H1 (cell line): ENCODE data around the gene ZRANB3. TPM values are rescaled to one million over a fixed set of nuclear protein-coding genes. Genes with fewer than 3 reads are reported as not detected.
A peak's percentile ranks its signal among the peaks of the same experiment; 100 is the strongest.

ENCODE experiments used
- CTCF ChIA-PET: fragments of 300-600 bp; sonication (Branson Sonifier 250); formaldehyde crosslinking; loops from one replicate; lab custom pipeline; 2021; ENCODE audit not compliant: partially characterized antibody; lab: Charles Lee
- POLR2A ChIA-PET: fragments of 300-600 bp; sonication (Branson Sonifier 250); formaldehyde crosslinking; loops from one replicate; lab custom pipeline; 2021; ENCODE audit warnings: inconsistent platforms; ENCODE audit not compliant: partially characterized antibody; lab: Charles Lee
- DNase-seq, 2 experiments: peaks; one replicate each; pipeline versions ENCODE4 v3.0.0 to v3.0.0-alpha.2; 2010 to 2022; ENCODE audit warnings: low spot score in 2 of 2, low read depth in 1 of 2, mixed read lengths in 1 of 2
- FAIRE-seq: peaks from 2 replicates; lab custom pipeline; 2011; peaks lifted over from hg19 to GRCh38; lab: Jason Lieb, UNC
- H2AFZ ChIP-seq: 2 replicates; pipeline ENCODE4 v1.8.1; 2012; ENCODE audit warnings: low read length, inconsistent platforms
- H2AK5ac ChIP-seq: 2 replicates; pipeline ENCODE4 v1.6.1; 2013; ENCODE audit warnings: low read depth, low read length
- H2BK120ac ChIP-seq: replicated peaks from 2 replicates; pipeline ENCODE3; 2013; ENCODE audit warnings: low read depth, low read length, inconsistent platforms
- H2BK12ac ChIP-seq: 2 replicates; pipeline ENCODE4 v1.6.1; 2013; ENCODE audit warnings: low read depth, low read length
- H2BK15ac ChIP-seq: 2 replicates; pipeline ENCODE4 v1.6.1; 2013; ENCODE audit warnings: low read length
- H2BK20ac ChIP-seq: 2 replicates; pipeline ENCODE4 v1.6.1; 2013; ENCODE audit warnings: low read length
- H2BK5ac ChIP-seq: 2 replicates; pipeline ENCODE4 v1.6.1; 2013; ENCODE audit warnings: low read depth, low read length
- H3K14ac ChIP-seq: 2 replicates; pipeline ENCODE4 v1.6.1; 2013; ENCODE audit warnings: inconsistent platforms; ENCODE audit not compliant: insufficient read length
- H3K18ac ChIP-seq: 2 replicates; pipeline ENCODE4 v1.6.1; 2013; ENCODE audit warnings: low read length; ENCODE audit errors: extremely low read depth
- H3K23ac ChIP-seq: 2 replicates; pipeline ENCODE4 v1.6.1; 2013; ENCODE audit warnings: inconsistent platforms; ENCODE audit not compliant: insufficient read length
- H3K23me2 ChIP-seq: 2 replicates; pipeline ENCODE4 v1.6.1; 2013; ENCODE audit warnings: low read depth, low read length
- H3K27ac ChIP-seq: 2 replicates; pipeline ENCODE4 v1.6.1; 2011; ENCODE audit warnings: low read depth, low read length, inconsistent platforms
- H3K27me3 ChIP-seq, 4 experiments: replicated peaks in 1 of 4; 1 replicate in 1 of 4; 2 replicates in 3 of 4; pipeline versions ENCODE4 v1.6.1 to v1.8.1; 2011 to 2013; ENCODE audit warnings: low read length in 3 of 4, mild to moderate bottlenecking in 3 of 4, inconsistent platforms in 2 of 4, mixed read lengths in 2 of 4, moderate library complexity in 1 of 4; ENCODE audit not compliant: control insufficient read depth in 3 of 4, insufficient read depth in 3 of 4; ENCODE audit errors: extremely low read depth in 1 of 4
- H3K36me3 ChIP-seq, 4 experiments: 2 replicates each; pipeline versions ENCODE4 v1.6.1 to v1.8.1; 2011 to 2013; ENCODE audit warnings: mild to moderate bottlenecking in 4 of 4, low read length in 3 of 4, moderate library complexity in 2 of 4, control low read depth in 1 of 4, inconsistent platforms in 1 of 4; ENCODE audit not compliant: insufficient read depth in 4 of 4, control insufficient read depth in 2 of 4
- H3K4ac ChIP-seq: replicated peaks from 2 replicates; pipeline ENCODE3; 2013; ENCODE audit warnings: low read length, low read depth, mixed read lengths, inconsistent platforms; ENCODE audit not compliant: insufficient read length
- H3K4me1 ChIP-seq, 4 experiments: replicated peaks in 1 of 4; 1 replicate in 1 of 4; 2 replicates in 3 of 4; pipeline versions ENCODE4 v1.6.1 to v1.8.1; 2011 to 2013; ENCODE audit warnings: low read length in 3 of 4, inconsistent platforms in 2 of 4, mixed read lengths in 1 of 4; ENCODE audit not compliant: insufficient read depth in 4 of 4, control insufficient read depth in 3 of 4
- H3K4me2 ChIP-seq, 2 experiments: 2 replicates each; pipeline versions ENCODE4 v1.6.1 to v1.8.1; 2011 to 2013; ENCODE audit warnings: low read depth in 2 of 2, low read length in 2 of 2, control low read depth in 1 of 2, inconsistent platforms in 1 of 2, mild to moderate bottlenecking in 1 of 2; ENCODE audit not compliant: insufficient read depth in 1 of 2
- H3K4me3 ChIP-seq, 4 experiments: fragments of 200-600, 300-600 bp in 1 of 4; sonication (generic), shearing (Covaris generic), sonication (Bioruptor Twin) in 1 of 4; 2 replicates each; pipeline versions ENCODE4 v1.5.1 to v1.8.1; 2011 to 2016; ENCODE audit warnings: low read length in 4 of 4, low read depth in 3 of 4, control low read depth in 2 of 4, inconsistent platforms in 2 of 4, mild to moderate bottlenecking in 2 of 4, mixed read lengths in 1 of 4, moderate library complexity in 1 of 4; ENCODE audit not compliant: insufficient read depth in 2 of 4; ENCODE audit errors: extremely low read depth in 1 of 4
- H3K56ac ChIP-seq: replicated peaks from 2 replicates; pipeline ENCODE3; 2013; ENCODE audit warnings: low read depth, mild to moderate bottlenecking, mixed read lengths, low read length, inconsistent platforms; ENCODE audit not compliant: insufficient read length
- H3K79me1 ChIP-seq: 2 replicates; pipeline ENCODE4 v1.6.1; 2013; ENCODE audit warnings: low read depth, low read length, control low read depth
- H3K79me2 ChIP-seq, 2 experiments: 2 replicates each; pipeline versions ENCODE4 v1.6.1 to v1.8.1; 2012 to 2013; ENCODE audit warnings: low read length in 2 of 2, mild to moderate bottlenecking in 2 of 2, inconsistent platforms in 1 of 2; ENCODE audit not compliant: insufficient read depth in 2 of 2, control insufficient read depth in 1 of 2
- H3K9ac ChIP-seq, 4 experiments: replicated peaks in 1 of 4; 1 replicate in 1 of 4; 2 replicates in 3 of 4; pipeline versions ENCODE4 v1.6.1 to v1.8.1; 2011 to 2013; ENCODE audit warnings: low read depth in 3 of 4, low read length in 3 of 4, control low read depth in 2 of 4, mild to moderate bottlenecking in 2 of 4, moderate library complexity in 2 of 4, inconsistent platforms in 1 of 4; ENCODE audit errors: extremely low read depth in 1 of 4
- H3K9me3 ChIP-seq, 2 experiments: 2 replicates each; pipeline versions ENCODE4 v1.6.1 to v1.8.1; 2012 to 2013; ENCODE audit warnings: mild to moderate bottlenecking in 2 of 2, moderate library complexity in 2 of 2, control low read depth in 1 of 2, inconsistent platforms in 1 of 2, low read depth in 1 of 2, low read length in 1 of 2, mixed read lengths in 1 of 2; ENCODE audit not compliant: insufficient read depth in 2 of 2
- H4K20me1 ChIP-seq, 2 experiments: replicated peaks in 1 of 2; 2 replicates each; pipeline versions ENCODE3 to v1.8.1; 2011 to 2013; ENCODE audit warnings: inconsistent platforms in 2 of 2, low read length in 2 of 2, mild to moderate bottlenecking in 1 of 2; ENCODE audit not compliant: insufficient read depth in 2 of 2, control insufficient read depth in 1 of 2
- H4K5ac ChIP-seq: 2 replicates; pipeline ENCODE4 v1.6.1; 2013; ENCODE audit warnings: low read length, low read depth, mixed read lengths, inconsistent platforms; ENCODE audit not compliant: insufficient read length
- H4K8ac ChIP-seq: 2 replicates; pipeline ENCODE4 v1.8.0; 2013; ENCODE audit warnings: mild to moderate bottlenecking, moderate library complexity, low read length, inconsistent platforms; ENCODE audit not compliant: insufficient read depth; ENCODE audit errors: extremely low read depth
- H4K91ac ChIP-seq: replicated peaks from 2 replicates; pipeline ENCODE3; 2013; ENCODE audit warnings: low read length, mixed read lengths, inconsistent platforms; ENCODE audit not compliant: insufficient read length
- CEBPB ChIP-seq: IDR thresholded peaks from 2 replicates; pipeline ENCODE4 v1.6.1; 2012; ENCODE audit warnings: low read depth, low read length
- KDM1A ChIP-seq: fragments of 200-600, 300-600 bp; sonication (generic); IDR thresholded peaks from 2 replicates; pipeline ENCODE4 v1.7.1; 2016; ENCODE audit warnings: mild to moderate bottlenecking, low read length, borderline replicate concordance
- WGBS, 2 experiments: shearing (Covaris generic) in 1 of 2; methylation state at CpG; one replicate each; pipeline versions ENCODE4 v1.1.6 to v1.1.7; 2013 to 2015; ENCODE audit warnings: low lambda C conversion rate in 2 of 2, mixed read lengths in 2 of 2, inconsistent platforms in 1 of 2, low coverage in 1 of 2, missing lambda C conversion rate in 1 of 2; ENCODE audit not compliant: insufficient replicate concordance in 2 of 2, insufficient coverage in 1 of 2, insufficient read length in 1 of 2; ENCODE audit errors: extremely low coverage in 1 of 2, missing lambda C conversion rate in 1 of 2; 5-methylcytosine and 5-hydroxymethylcytosine counted together
- polyA plus RNA-seq, 7 experiments: library from polyadenylated mRNA; depleted of rRNA in 3 of 7; stranded (reverse) in 5 of 7; unstranded in 2 of 7; fragments of >200 nt in 5 of 7; fragments of 200-250 nt in 2 of 7; gene quantifications; 1 replicate in 5 of 7; 2 replicates in 1 of 7; 4 replicates in 1 of 7; pipeline versions ENCODE4 v1.2.1 to v1.2.3, GENCODE V29; 2011 to 2013; ENCODE audit warnings: missing spikeins in 2 of 7, mixed read lengths in 2 of 7
- total RNA-seq: library from RNA; stranded (reverse); fragmentation: NEBNext Ultra II Directional; extraction: Animal tissue kit (Norgen Biotek cat#: 25700); gene quantifications from 2 replicates; pipeline ENCODE4 v1.2.1, GENCODE V29; 2021

ZRANB3 gene
- total and polyA plus RNA-seq, 2 of the 8 experiments (the other 6 are each of a cell fraction or from before 2014, with no cell fraction given), result 4.5 to 19.3 TPM

DNA sequence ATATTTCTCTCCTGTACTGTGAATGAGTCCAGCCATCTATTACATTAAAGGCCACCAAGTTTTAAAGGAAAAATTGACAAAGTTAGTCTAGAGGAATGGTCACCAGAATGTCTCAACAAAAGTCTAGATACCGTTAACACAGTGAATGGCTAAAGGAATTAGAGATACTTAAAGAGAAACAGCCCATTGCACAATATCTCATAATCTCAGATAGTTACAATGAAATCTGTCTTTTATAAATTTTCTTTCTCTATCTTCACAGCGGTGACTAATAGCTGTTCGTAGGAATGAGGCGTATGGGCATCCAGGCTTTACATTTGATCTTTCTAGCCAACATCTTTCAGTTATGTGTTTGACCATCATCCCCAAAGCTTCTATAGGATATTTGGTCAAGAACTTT is 30.9 kb upstream of the ZRANB3 start:
- no peak overlapping the region for H2BK15ac ChIP-seq
- no peak overlapping the region for H2BK20ac ChIP-seq
- no peak overlapping the region for H4K8ac ChIP-seq
- H3K4me3 ChIP-seq, result no peak overlapping the region
- H3K56ac ChIP-seq, result no peak overlapping the region
- no peak overlapping the region for H3K23ac ChIP-seq
- no peak overlapping the region for H3K9ac ChIP-seq
- H3K79me1 ChIP-seq, result no peaks in the 10 kb centered on the region; the same call in none of the 2 replicates
- peaks cover 0 to 4% (median 0%) of the 10 kb centered on the region in 4 experiments; a peak in 1 of 8 replicates for H3K36me3 ChIP-seq
- no peak overlapping the region for H3K27ac ChIP-seq
- no peak overlapping the region for H4K91ac ChIP-seq
- H2BK120ac ChIP-seq, result no peak overlapping the region
- ChIA-PET CTCF (interaction anchor here (0.6 to 1.4 kb wide), 3 partner anchors 10 to 986 kb away, joined by 3 read pairs; no protein-coding TSS in a partner anchor), POLR2A (interaction anchor here (1.2 kb wide), 1 partner anchor 31 kb away, joined by 4 read pairs; the partner anchor contains the start of genes R3HDM1 and ZRANB3)
- H3K4me1 ChIP-seq, result peaks cover 0 to 4% (median 0%) of the 10 kb centered on the region in 4 experiments; a peak in 3 of 7 replicates
- no peak overlapping the region for H3K14ac ChIP-seq
- 91% methylated on average over 4 of the region's 4 CpGs; no CpG with 5 or more reads in 1 of the 2 experiments for WGBS, 2 experiments
- no peak overlapping the region for H2BK5ac ChIP-seq
- no peak for DNase-seq
- peak; percentile 29; the same call in 1 of the 2 replicates for TF ChIP-seq CEBPB
- no peak for TF ChIP-seq KDM1A
- H3K9me3 ChIP-seq, result no peaks in the 10 kb centered on the region
- no peak overlapping the region for H2AFZ ChIP-seq
- no peak for FAIRE-seq
- H2AK5ac ChIP-seq, result no peak overlapping the region
- no peak overlapping the region for H2BK12ac ChIP-seq
- peaks cover 2 to 8% of the 10 kb centered on the region in 2 experiments for H4K20me1 ChIP-seq
- H4K5ac ChIP-seq, result no peak overlapping the region
- no peak overlapping the region for H3K18ac ChIP-seq
- H3K79me2 ChIP-seq, result peaks cover 2 to 81% of the 10 kb centered on the region in 2 experiments; a peak in 3 of 4 replicates
- H3K23me2 ChIP-seq, result no peaks in the 10 kb centered on the region
- no peak overlapping the region for H3K4ac ChIP-seq
- H3K4me2 ChIP-seq, result no peak overlapping the region
- H3K27me3 ChIP-seq, result no peaks in the 10 kb centered on the region
